ENCODE measurements around the gene RHO. TPM values are rescaled to one million over a fixed set of nuclear protein-coding genes. Genes with fewer than 3 reads are reported as not detected.
"Not testable (repeated sequence)": the region's sequence is repeated elsewhere in the genome, so short reads cannot be mapped to it uniquely, and the experiment has no call there.

RHO gene
- total RNA-seq, 1 experiment from 2014 or later: not detected

GRCh38 chr3:129543156-129543790 is 14.8 kb downstream of the RHO start, which contains the start of gene H1-8:
TSS of gene H1-8 (plus strand) at chr3:129543175. CDS start at chr3:129543219, 44 bp downstream.
- no TSS peak for BruUV-seq (replicated peaks)
- TF ChIP-seq CTCF (IDR thresholded peaks at IDR 0.05; ENCODE audit: unreplicated experiment): no peak
- H3K9me3 Mint-ChIP-seq (ENCODE audit: unreplicated experiment): no peaks in the 10 kb centered on the region
- H3K27me3 Mint-ChIP-seq (ENCODE audit: insufficient read depth, unreplicated experiment): no peaks in the 10 kb centered on the region
- no peak for DNase-seq (ENCODE audit: unreplicated experiment)
- H3K36me3 Mint-ChIP-seq (ENCODE audit: insufficient read depth, unreplicated experiment): no peaks in the 10 kb centered on the region
- H3K4me3 Mint-ChIP-seq (ENCODE audit: unreplicated experiment): no peak within 1 kb of the TSS
- POLR2A ChIA-PET: no interaction called here
- H3K27ac Mint-ChIP-seq (ENCODE audit: low read depth, unreplicated experiment): no peak within 1 kb of the TSS
- intact Hi-C loops (cut with micrococcal nuclease): no loop called here
- CTCF ChIA-PET: interaction anchor here (0.6 kb wide), 1 partner anchor 60 kb away, joined by 4 read pairs; no protein-coding TSS in a partner anchor
- H3K4me1 Mint-ChIP-seq (ENCODE audit: insufficient read depth, unreplicated experiment): peaks cover 2% of the 10 kb centered on the region

- Mint-ChIP-seq H3K9me3 (ENCODE audit: unreplicated experiment) (no peaks in the 10 kb centered on the region), H3K4me1 (ENCODE audit: insufficient read depth, unreplicated experiment) (peaks cover 5% of the 10 kb centered on the region), H3K27ac (ENCODE audit: low read depth, unreplicated experiment) (no peak overlapping the region), H3K4me3 (ENCODE audit: unreplicated experiment) (no peak overlapping the region), H3K27me3 (ENCODE audit: insufficient read depth, unreplicated experiment) (no peaks in the 10 kb centered on the region), H3K36me3 (ENCODE audit: insufficient read depth, unreplicated experiment) (no peaks in the 10 kb centered on the region)
- CTCF ChIA-PET: interaction anchor here (0.6 kb wide), 1 partner anchor 59 kb away, joined by 4 read pairs; no protein-coding TSS in a partner anchor
- POLR2A ChIA-PET: no interaction called here
- TF ChIP-seq CTCF (IDR thresholded peaks at IDR 0.05; ENCODE audit: unreplicated experiment): no peak
- no TSS peak for BruUV-seq (replicated peaks)
- intact Hi-C loops (cut with micrococcal nuclease): no loop called here
- DNase-seq (ENCODE audit: unreplicated experiment): no peak
Measured at GRCh38 chr3:129543999-129544398, 15.6 kb downstream of the RHO start.

GRCh38 chr3:129545951-129546350 is 17.5 kb downstream of the RHO start:
- DNase-seq (ENCODE audit: unreplicated experiment); BruUV-seq (replicated peaks); intact Hi-C loops (cut with micrococcal nuclease); H3K4me3 Mint-ChIP-seq (ENCODE audit: unreplicated experiment); H3K27me3 Mint-ChIP-seq (ENCODE audit: insufficient read depth, unreplicated experiment); H3K9me3 Mint-ChIP-seq (ENCODE audit: unreplicated experiment); H3K36me3 Mint-ChIP-seq (ENCODE audit: insufficient read depth, unreplicated experiment); POLR2A ChIA-PET; H3K27ac Mint-ChIP-seq (ENCODE audit: low read depth, unreplicated experiment): not testable (repeated sequence)
- peaks cover 12% of the 10 kb centered on the region for H3K4me1 Mint-ChIP-seq (ENCODE audit: insufficient read depth, unreplicated experiment)
- CTCF ChIA-PET: interaction anchor here (0.6 kb wide), 2 partner anchors 52 to 100 kb away, joined by 3 to 4 read pairs; no protein-coding TSS in a partner anchor

- H3K4me3 Mint-ChIP-seq (ENCODE audit: unreplicated experiment): no peak overlapping the region
- H3K4me1 Mint-ChIP-seq (ENCODE audit: insufficient read depth, unreplicated experiment): peaks cover 12% of the 10 kb centered on the region
- ChIA-PET CTCF (no interaction called here), POLR2A (no interaction called here)
- intact Hi-C loops (cut with micrococcal nuclease): no loop called here
- DNase-seq (ENCODE audit: unreplicated experiment): no peak
- H3K9me3 Mint-ChIP-seq (ENCODE audit: unreplicated experiment): no peaks in the 10 kb centered on the region
- H3K27ac Mint-ChIP-seq (ENCODE audit: low read depth, unreplicated experiment): no peak overlapping the region
- no TSS peak for BruUV-seq (replicated peaks)
- no peaks in the 10 kb centered on the region for H3K27me3 Mint-ChIP-seq (ENCODE audit: insufficient read depth, unreplicated experiment)
- no peak for TF ChIP-seq CTCF (IDR thresholded peaks at IDR 0.05; ENCODE audit: unreplicated experiment)
- H3K36me3 Mint-ChIP-seq (ENCODE audit: insufficient read depth, unreplicated experiment): no peaks in the 10 kb centered on the region
Measured at GRCh38 chr3:129547241-129547640, 18.8 kb downstream of the RHO start.
